ENCODE results near the gene UGT1A7.
"Not testable (repeated sequence)": the region's sequence is repeated elsewhere in the genome, so short reads cannot be mapped to it uniquely, and the experiment has no call there.

UGT1A7 gene

GRCh38 chr2:233681521-233682099, at the start of gene UGT1A7:
TSS of gene UGT1A7 (plus strand) at chr2:233681901. CDS start at chr2:233681938, 37 bp downstream.
- no peak for DNase-seq

DNA sequence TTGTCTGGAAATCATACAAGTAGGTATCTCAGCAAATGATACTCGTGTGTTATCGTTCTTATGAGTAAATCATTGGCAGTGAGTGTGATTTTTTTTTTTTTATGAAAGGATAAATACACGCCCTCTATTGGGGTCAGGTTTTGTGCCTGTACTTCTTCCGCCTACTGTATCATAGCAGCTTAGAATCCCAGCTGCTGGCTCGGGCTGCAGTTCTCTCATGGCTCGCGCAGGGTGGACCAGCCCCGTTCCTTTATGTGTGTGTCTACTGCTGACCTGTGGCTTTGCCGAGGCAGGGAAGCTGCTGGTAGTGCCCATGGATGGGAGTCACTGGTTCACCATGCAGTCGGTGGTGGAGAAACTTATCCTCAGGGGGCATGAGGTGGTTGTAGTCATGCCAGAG, 45.4 kb upstream of the UGT1A7 start, which contains the start of gene UGT1A10:
TSS of gene UGT1A10 (plus strand) at position 143 of the 400 bp plus-strand sequence. CDS start at position 218, 75 bp downstream.
- DNase-seq, result not testable (repeated sequence)

DNA sequence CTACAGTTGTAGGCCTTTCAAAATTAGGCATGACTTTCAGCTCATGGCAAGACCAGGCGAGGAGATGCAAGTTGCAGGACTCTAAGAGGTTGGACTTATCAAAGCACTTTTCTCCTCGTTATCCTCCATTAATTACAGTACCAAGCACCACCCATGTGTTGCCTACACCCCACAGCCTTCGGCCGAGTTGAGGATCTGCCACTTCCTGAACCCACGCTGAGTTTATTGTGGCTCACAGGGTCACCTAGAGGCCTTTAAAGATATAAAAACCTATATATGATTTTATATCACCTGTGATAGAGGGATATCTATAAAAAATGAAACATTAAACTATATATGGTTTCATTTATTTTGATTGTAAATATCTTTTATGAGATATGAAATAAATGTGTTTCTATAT, 42.9 kb upstream of the UGT1A7 start:
- DNase-seq, result no peak

DNA sequence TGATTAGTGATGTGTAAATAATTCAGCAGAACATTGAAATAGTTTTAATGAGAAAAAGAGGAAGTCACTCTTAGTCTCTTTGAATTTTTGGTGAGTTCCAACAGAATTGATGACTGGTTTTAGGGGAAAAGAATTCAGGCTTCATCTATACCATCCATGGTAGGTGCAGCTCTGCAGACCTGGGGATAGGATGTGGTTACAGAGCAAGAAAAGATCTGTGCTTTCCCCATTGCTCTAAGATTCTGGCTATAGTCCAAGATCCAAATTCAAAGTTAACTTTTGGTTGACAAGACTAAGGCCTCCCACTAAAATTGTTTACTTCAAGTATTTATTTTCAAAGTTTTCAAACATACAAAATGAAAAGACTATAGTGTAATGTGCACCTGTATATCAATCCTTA, 41.8 kb upstream of the UGT1A7 start:
- DNase-seq, result peak in 1 of 2 donors; percentile 3

- DNase-seq, result no peak
Measured at GRCh38 chr2:233643128-233643527, 38.6 kb upstream of the UGT1A7 start.

DNA sequence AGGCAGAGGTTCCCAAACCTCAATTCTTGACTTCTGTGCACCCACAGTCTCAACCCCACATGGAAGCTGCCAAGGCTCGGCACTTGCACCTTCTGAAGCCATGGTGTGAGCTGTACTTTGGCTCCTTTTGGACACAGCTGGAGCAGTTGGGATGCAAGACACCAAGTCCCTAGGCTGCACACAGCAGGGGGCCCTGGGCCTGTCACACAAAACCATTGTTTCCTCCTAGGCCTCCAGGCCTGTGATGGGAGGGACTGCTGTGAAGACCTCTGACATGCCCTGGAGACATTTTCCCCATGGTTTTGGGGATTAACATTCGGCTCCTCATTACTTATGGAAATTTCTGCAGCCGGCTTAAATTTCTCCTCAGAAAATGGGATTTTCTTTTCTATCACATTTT, 35.7 kb upstream of the UGT1A7 start:
- not testable (repeated sequence) for DNase-seq

GRCh38 chr2:233650981-233651380, 30.7 kb upstream of the UGT1A7 start:
- DNase-seq, result no peak

DNA sequence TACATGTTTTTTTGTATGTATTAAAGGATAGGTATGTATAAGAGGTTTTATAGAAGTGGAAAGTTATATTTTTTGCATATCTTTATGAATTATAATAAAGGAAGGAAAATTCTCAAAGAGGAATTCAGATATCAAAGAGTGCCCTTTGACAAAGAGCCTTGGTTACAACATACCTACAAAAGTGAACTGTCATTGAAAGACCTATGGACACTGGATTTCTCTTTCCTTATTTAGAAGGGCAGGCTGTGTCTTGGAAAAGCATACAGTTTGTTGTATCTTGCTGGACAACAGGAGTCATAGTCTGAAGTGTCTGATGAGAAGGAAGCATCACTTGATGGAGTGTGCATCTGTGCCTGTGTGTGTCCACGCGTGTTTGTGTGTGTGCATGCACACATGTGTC, 30.3 kb upstream of the UGT1A7 start:
- no peak for DNase-seq

GRCh38 chr2:233654501-233654900, 27.2 kb upstream of the UGT1A7 start:
- no peak for DNase-seq

- DNase-seq, result no peak
Measured at GRCh38 chr2:233655043-233655442, 26.7 kb upstream of the UGT1A7 start.

GRCh38 chr2:233655943-233656342, 25.8 kb upstream of the UGT1A7 start:
- not testable (repeated sequence) for DNase-seq

- no peak for DNase-seq
Measured at GRCh38 chr2:233656443-233656842, 25.3 kb upstream of the UGT1A7 start.

GRCh38 chr2:233658610-233659009, 23.1 kb upstream of the UGT1A7 start:
- no peak for DNase-seq

DNA sequence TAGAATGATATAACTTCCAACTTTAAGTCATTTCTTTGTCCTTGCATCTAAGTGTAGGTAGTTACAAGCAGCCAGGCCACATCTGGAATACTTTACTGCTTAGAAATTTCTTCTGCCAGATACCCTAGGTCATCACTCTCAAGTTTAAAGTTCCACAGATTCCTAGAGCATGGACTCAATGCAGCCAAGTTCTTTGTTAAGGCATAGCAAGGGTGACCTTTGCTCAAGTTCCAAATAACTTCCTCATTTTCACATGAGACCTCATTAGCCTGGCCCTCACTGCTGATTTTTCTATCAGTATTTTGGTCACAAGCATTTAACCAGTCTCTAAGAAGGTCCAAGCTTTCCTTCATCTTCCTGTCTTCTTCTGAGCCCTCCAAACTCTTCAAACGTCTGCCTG, 17.8 kb upstream of the UGT1A7 start:
- no peak for DNase-seq

DNA sequence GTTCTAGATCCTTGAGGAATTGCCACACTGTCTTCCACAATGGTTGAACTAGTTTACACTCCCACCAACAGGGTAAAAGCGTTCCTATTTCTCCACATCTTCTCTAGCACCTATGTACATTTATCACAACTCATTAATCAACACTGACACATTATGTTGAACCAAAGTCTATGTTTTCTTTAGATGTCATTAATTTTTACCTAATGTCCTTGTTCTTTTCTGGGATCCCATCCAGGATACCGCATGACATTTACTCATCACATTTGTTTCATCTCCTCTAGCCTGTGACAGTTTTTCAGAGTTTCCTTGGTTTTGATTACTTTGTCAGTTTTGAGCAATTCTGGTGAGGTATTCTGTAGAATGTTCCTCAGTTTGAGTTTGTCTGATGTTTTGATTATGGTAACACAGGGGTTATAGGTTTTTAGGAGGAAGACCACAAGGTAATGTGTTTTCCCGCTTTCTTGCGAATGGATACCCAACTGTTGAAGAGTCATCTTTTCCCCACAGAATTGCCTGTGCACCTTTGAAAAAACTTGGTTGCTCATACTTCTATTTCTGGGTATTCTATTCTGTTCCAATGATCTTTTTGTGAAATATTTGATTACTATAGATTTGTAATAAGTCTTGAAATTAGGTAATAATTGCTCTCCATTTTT, 13.0 kb upstream of the UGT1A7 start:
- DNase-seq, result no peak

- DNase-seq, result no peak
Measured at GRCh38 chr2:233671290-233672161, 10.2 kb upstream of the UGT1A7 start, which contains the start of gene UGT1A9. TSS of gene UGT1A9 (plus strand) at chr2:233671898. CDS start at chr2:233671935, 37 bp downstream.

- DNase-seq, result no peak
Measured at GRCh38 chr2:233672886-233673285, 8.8 kb upstream of the UGT1A7 start.

DNA sequence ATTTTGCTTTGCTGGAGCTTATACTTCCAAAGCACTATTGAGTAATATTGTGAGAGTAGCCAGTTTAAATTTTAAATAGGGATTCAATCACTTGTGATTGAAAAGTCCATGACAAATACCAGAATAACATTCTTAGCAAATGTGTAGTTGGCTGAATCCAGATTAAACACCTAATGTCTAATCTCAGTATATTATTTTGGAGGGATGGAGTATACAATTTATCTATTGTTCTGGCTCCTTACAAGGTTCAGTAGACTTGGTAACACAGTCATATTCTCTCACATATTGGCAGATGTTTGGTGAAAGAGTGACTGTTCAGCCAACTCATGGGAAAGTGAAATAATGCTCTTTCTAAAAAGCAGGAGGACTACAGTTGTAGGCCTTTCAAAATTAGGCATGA, 7.8 kb upstream of the UGT1A7 start:
- DNase-seq, result no peak

- DNase-seq, result no peak
Measured at GRCh38 chr2:233674314-233674713, 7.4 kb upstream of the UGT1A7 start.

DNA sequence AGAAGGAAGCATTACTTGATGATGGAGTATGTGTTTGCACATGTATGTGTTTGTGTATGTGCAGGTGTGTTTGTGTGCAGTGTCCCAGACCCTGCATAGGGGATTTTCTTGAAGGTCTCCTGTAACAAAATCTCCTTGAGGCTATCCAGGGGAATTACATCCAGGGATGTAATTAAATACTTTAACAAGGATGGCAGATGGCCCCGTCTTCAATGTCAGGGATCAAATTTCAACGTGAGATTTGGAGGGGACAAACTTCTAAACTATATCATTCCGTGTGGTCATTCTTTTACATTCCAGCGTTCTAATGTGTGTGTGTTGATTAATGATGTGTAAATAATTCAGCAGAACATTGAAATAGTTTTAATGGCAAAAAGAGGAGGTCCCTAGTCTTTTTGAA, 6.7 kb upstream of the UGT1A7 start:
- DNase-seq, result no peak

DNA sequence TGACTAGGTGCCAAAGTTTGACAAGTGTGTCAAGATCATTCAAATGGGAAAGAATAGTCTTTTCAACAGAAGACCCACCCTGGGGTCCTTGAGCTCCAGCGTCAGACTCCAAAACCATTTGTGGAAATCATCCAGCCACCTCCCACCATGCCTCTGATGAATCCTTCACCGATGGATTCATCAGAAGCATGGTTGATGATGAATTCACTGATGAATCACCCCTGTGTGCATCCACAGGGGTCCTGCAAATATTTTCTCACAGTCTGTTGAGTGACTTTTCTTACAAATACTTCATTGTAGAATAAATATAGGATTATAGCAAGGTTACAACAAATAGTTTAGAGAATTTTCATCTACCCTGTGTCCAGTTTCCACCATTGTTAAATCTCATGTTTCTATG, 5.7 kb upstream of the UGT1A7 start:
- no peak for DNase-seq

DNA sequence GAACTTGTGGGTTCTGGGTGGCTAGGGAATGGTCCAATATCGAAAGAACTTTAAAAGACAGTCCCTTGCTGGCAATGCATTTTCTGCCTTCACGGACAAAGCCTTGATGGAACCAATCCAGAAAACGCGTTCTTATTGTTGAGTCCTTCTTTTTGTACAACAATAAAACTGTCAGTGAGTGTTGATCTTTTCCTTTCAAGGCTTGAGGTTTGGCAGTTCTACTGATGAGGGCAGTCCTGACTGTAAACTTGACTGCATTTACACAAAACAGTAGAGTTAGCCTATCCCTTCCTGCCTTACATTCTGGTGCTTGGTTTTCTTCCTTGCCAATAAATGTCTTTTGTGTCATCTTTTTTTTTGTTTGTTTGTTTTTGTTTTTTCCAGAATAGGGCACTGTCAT, 2.5 kb upstream of the UGT1A7 start:
- DNase-seq, result no peak

GRCh38 chr2:233680361-233681045, 1.2 kb upstream of the UGT1A7 start:
- DNase-seq, result no peak

All from CD4-positive, alpha-beta T cell treated with Interferon alpha-2 for 1 hour (primary cell).